ENCODE results near the gene CCT8L2. TPM values are rescaled to one million over a fixed set of nuclear protein-coding genes. Genes with fewer than 3 reads are reported as not detected.
"Not testable (repeated sequence)": the region's sequence is repeated elsewhere in the genome, so short reads cannot be mapped to it uniquely, and the experiment has no call there.

The CCT8L2 gene
- total and polyA plus RNA-seq, 2 of the 13 experiments (the other 11 are each of a cell fraction or from before 2014, with no cell fraction given) = not detected

- whole genome bisulfite sequencing (ENCODE audit: low lambda C conversion rate) = 33% methylated on average over 1 of the region's 4 CpGs
- CTCF ChIA-PET (ENCODE audit: low intra/inter-chr PET ratio, low total read pairs); H3K4me3 ChIP-seq (replicated peaks in 1 of 3; ENCODE audit: insufficient read depth in 1 of 3, low read depth in 2 of 3, low read length in 3 of 3); H3K27me3 ChIP-seq (ENCODE audit: control insufficient read depth in 1 of 2, insufficient read depth in 2 of 2, low read length in 2 of 2); in situ Hi-C loops (cut with HindIII; ENCODE audit: extremely low pct_ligation_motif_present, low pct_unique_long_range_greater_than_20kb); H3K4me1 ChIP-seq (ENCODE audit: insufficient read depth, low read length); H3K27ac ChIP-seq (ENCODE audit: extremely low read length, insufficient read depth, low read length); H3K36me3 ChIP-seq (replicated peaks in 1 of 2; ENCODE audit: control insufficient read depth in 1 of 2, insufficient read depth in 2 of 2, low read length in 2 of 2); FAIRE-seq; H2AFZ ChIP-seq (ENCODE audit: low read length); intact Hi-C loops (cut with micrococcal nuclease; ENCODE audit: unreplicated experiment); POLR2A ChIA-PET; ATAC-seq; DNase-seq (ENCODE audit: low spot score); H3K79me2 ChIP-seq (ENCODE audit: insufficient read depth, low read length); H4K20me1 ChIP-seq (ENCODE audit: insufficient read depth, low read length); BruUV-seq (replicated peaks); H3K4me2 ChIP-seq (ENCODE audit: low read depth, low read length); H3K9ac ChIP-seq (ENCODE audit: insufficient read depth, low read depth, low read length): not testable (repeated sequence)
- peaks cover 16% of the 10 kb centered on the region for H3K9me3 ChIP-seq (ENCODE audit: low read length)
These were observed 34.1 kb downstream of the CCT8L2 start for GRCh38 chr22:16558376-16558945.

- WGBS (ENCODE audit: low lambda C conversion rate) = 51% methylated on average over 10 of the region's 13 CpGs
These were observed 35.1 kb downstream of the CCT8L2 start for GRCh38 chr22:16557511-16557910.

GRCh38 chr22:16555077-16555994 is 37.3 kb downstream of the CCT8L2 start:
- H3K79me2 ChIP-seq (ENCODE audit: insufficient read depth, low read length); H3K4me1 ChIP-seq (ENCODE audit: insufficient read depth, low read length); H3K9ac ChIP-seq (ENCODE audit: insufficient read depth, low read depth, low read length); FAIRE-seq; ATAC-seq; H3K4me3 ChIP-seq (replicated peaks in 1 of 3; ENCODE audit: insufficient read depth in 1 of 3, low read depth in 2 of 3, low read length in 3 of 3); CTCF ChIA-PET (ENCODE audit: low intra/inter-chr PET ratio, low total read pairs); H3K36me3 ChIP-seq (replicated peaks in 1 of 2; ENCODE audit: control insufficient read depth in 1 of 2, insufficient read depth in 2 of 2, low read length in 2 of 2); H3K4me2 ChIP-seq (ENCODE audit: low read depth, low read length); H4K20me1 ChIP-seq (ENCODE audit: insufficient read depth, low read length); H3K27ac ChIP-seq (ENCODE audit: extremely low read length, insufficient read depth, low read length); H3K27me3 ChIP-seq (ENCODE audit: control insufficient read depth in 1 of 2, insufficient read depth in 2 of 2, low read length in 2 of 2); in situ Hi-C loops (cut with HindIII; ENCODE audit: extremely low pct_ligation_motif_present, low pct_unique_long_range_greater_than_20kb); H2AFZ ChIP-seq (ENCODE audit: low read length); H3K9me3 ChIP-seq (ENCODE audit: low read length); intact Hi-C loops (cut with micrococcal nuclease; ENCODE audit: unreplicated experiment); POLR2A ChIA-PET; DNase-seq (ENCODE audit: low spot score); BruUV-seq (replicated peaks): not testable (repeated sequence)
- whole genome bisulfite sequencing (ENCODE audit: low lambda C conversion rate) = 43% methylated on average over 6 of the region's 8 CpGs

More at GRCh38 chr22:16557511-16557910, 35.1 kb downstream of the CCT8L2 start:
- DNase-seq (ENCODE audit: low spot score); BruUV-seq (replicated peaks); H3K27me3 ChIP-seq (ENCODE audit: control insufficient read depth in 1 of 2, insufficient read depth in 2 of 2, low read length in 2 of 2); FAIRE-seq; intact Hi-C loops (cut with micrococcal nuclease; ENCODE audit: unreplicated experiment); H3K4me3 ChIP-seq (replicated peaks in 1 of 3; ENCODE audit: insufficient read depth in 1 of 3, low read depth in 2 of 3, low read length in 3 of 3); H3K36me3 ChIP-seq (replicated peaks in 1 of 2; ENCODE audit: control insufficient read depth in 1 of 2, insufficient read depth in 2 of 2, low read length in 2 of 2); H2AFZ ChIP-seq (ENCODE audit: low read length); H3K4me1 ChIP-seq (ENCODE audit: insufficient read depth, low read length); in situ Hi-C loops (cut with HindIII; ENCODE audit: extremely low pct_ligation_motif_present, low pct_unique_long_range_greater_than_20kb); H3K79me2 ChIP-seq (ENCODE audit: insufficient read depth, low read length); H3K4me2 ChIP-seq (ENCODE audit: low read depth, low read length); ATAC-seq; CTCF ChIA-PET (ENCODE audit: low intra/inter-chr PET ratio, low total read pairs); H3K27ac ChIP-seq (ENCODE audit: extremely low read length, insufficient read depth, low read length); H3K9ac ChIP-seq (ENCODE audit: insufficient read depth, low read depth, low read length); H4K20me1 ChIP-seq (ENCODE audit: insufficient read depth, low read length); POLR2A ChIA-PET: not testable (repeated sequence)
- H3K9me3 ChIP-seq (ENCODE audit: low read length) = peaks cover 16% of the 10 kb centered on the region

- POLR2A ChIA-PET; in situ Hi-C loops (cut with HindIII; ENCODE audit: extremely low pct_ligation_motif_present, low pct_unique_long_range_greater_than_20kb); H3K9ac ChIP-seq (ENCODE audit: insufficient read depth, low read depth, low read length); H3K4me1 ChIP-seq (ENCODE audit: insufficient read depth, low read length); BruUV-seq (replicated peaks); H4K20me1 ChIP-seq (ENCODE audit: insufficient read depth, low read length); CTCF ChIA-PET (ENCODE audit: low intra/inter-chr PET ratio, low total read pairs); H3K4me2 ChIP-seq (ENCODE audit: low read depth, low read length); ATAC-seq; intact Hi-C loops (cut with micrococcal nuclease; ENCODE audit: unreplicated experiment); H3K27ac ChIP-seq (ENCODE audit: extremely low read length, insufficient read depth, low read length); H3K9me3 ChIP-seq (ENCODE audit: low read length); FAIRE-seq; DNase-seq (ENCODE audit: low spot score); H3K27me3 ChIP-seq (ENCODE audit: control insufficient read depth in 1 of 2, insufficient read depth in 2 of 2, low read length in 2 of 2); H3K36me3 ChIP-seq (replicated peaks in 1 of 2; ENCODE audit: control insufficient read depth in 1 of 2, insufficient read depth in 2 of 2, low read length in 2 of 2); H3K79me2 ChIP-seq (ENCODE audit: insufficient read depth, low read length); H3K4me3 ChIP-seq (replicated peaks in 1 of 3; ENCODE audit: insufficient read depth in 1 of 3, low read depth in 2 of 3, low read length in 3 of 3); H2AFZ ChIP-seq (ENCODE audit: low read length): not testable (repeated sequence)
- WGBS (ENCODE audit: low lambda C conversion rate) = 3% methylated on average over 1 of the region's 1 CpG
These were observed 49.3 kb downstream of the CCT8L2 start for GRCh38 chr22:16543310-16543709.

All from HepG2 (cell line).